K562 (cell line): Measurements from ENCODE around the gene AAMP. TPM values are rescaled to one million over a fixed set of nuclear protein-coding genes. Genes with fewer than 3 reads are reported as not detected.

Source experiments
- DLX4 ChIP-seq: fragments of 250-450 bp; sonication (Bioruptor Pico); IDR thresholded peaks from 2 replicates; pipeline ENCODE4 v1.6.1; 2021; ENCODE audit warnings: mild to moderate bottlenecking
- E2F5 ChIP-seq: sonication (generic); formaldehyde crosslinking; IDR thresholded peaks from 2 replicates; pipeline ENCODE4 v1.8.0; 2022; ENCODE audit warnings: mild to moderate bottlenecking, missing genetic modification reagents
- GTF3C2 ChIP-seq: IDR thresholded peaks from 3 replicates; pipeline ENCODE4 v1.6.1; 2011; ENCODE audit warnings: borderline replicate concordance, mild to moderate bottlenecking, moderate library complexity; ENCODE audit not compliant: insufficient read length; ENCODE audit errors: extremely low read depth
- HNRNPUL1 ChIP-seq: fragments of 200-400 bp; formaldehyde crosslinking; IDR thresholded peaks from 2 replicates; pipeline ENCODE4 v1.6.1; 2017; ENCODE audit warnings: low read length
- JUN ChIP-seq, 2 experiments: sonication (generic) in 1 of 2; formaldehyde crosslinking in 1 of 2; IDR thresholded peaks; 2 replicates each; pipeline versions ENCODE4 v1.6.1 to v1.8.0; 2012 to 2022; ENCODE audit warnings: borderline replicate concordance in 2 of 2, mild to moderate bottlenecking in 2 of 2, improper control_type of control experiment in 1 of 2, low read depth in 1 of 2, low read length in 1 of 2, missing genetic modification reagents in 1 of 2
- MTA3 ChIP-seq: fragments of 450-650 bp; formaldehyde crosslinking; IDR thresholded peaks from 2 replicates; pipeline ENCODE4 v1.6.1; 2017; ENCODE audit warnings: mild to moderate bottlenecking, borderline replicate concordance
- NEUROD1 ChIP-seq: fragments of 150-350 bp; IDR thresholded peaks from 2 replicates; pipeline ENCODE4 v1.6.1; 2014; ENCODE audit warnings: borderline replicate concordance, low read length, low read depth; ENCODE audit not compliant: partially characterized antibody
- NR2F6 ChIP-seq: fragments of 450-650 bp; formaldehyde crosslinking; IDR thresholded peaks from 2 replicates; pipeline ENCODE4 v1.4.0; 2020; ENCODE audit warnings: mild to moderate bottlenecking
- PKNOX1 ChIP-seq: fragments of 450-650 bp; IDR thresholded peaks from 2 replicates; pipeline ENCODE4 v1.6.1; 2016
- RAD21 ChIP-seq, 2 experiments: fragments of 250-450 bp in 1 of 2; fragments of 450-650 bp in 1 of 2; sonication (Bioruptor Pico) in 1 of 2; formaldehyde crosslinking in 1 of 2; IDR thresholded peaks in 1 of 2; conservative IDR thresholded peaks in 1 of 2; 2 replicates each; pipeline versions ENCODE4 v1.4.0 to v1.8.0; 2020 to 2022; ENCODE audit warnings: mild to moderate bottlenecking in 2 of 2, moderate library complexity in 1 of 2
- SMAD2 ChIP-seq: fragments of 150-350 bp; IDR thresholded peaks from 2 replicates; pipeline ENCODE4 v1.6.1; 2014; ENCODE audit warnings: low read depth, mild to moderate bottlenecking, low read length
- SMARCA4 ChIP-seq: fragments of 450-650 bp; IDR thresholded peaks from 2 replicates; pipeline ENCODE4 v1.6.1; 2016
- TOE1 ChIP-seq, 2 experiments: fragments of 450-650 bp in 1 of 2; sonication (generic) in 1 of 2; formaldehyde crosslinking in 1 of 2; IDR thresholded peaks; 2 replicates each; pipeline versions ENCODE4 v1.7.1 to v1.8.0; 2016 to 2022; ENCODE audit warnings: borderline replicate concordance in 2 of 2, mild to moderate bottlenecking in 2 of 2, antibody characterized with exemption in 1 of 2, inconsistent platforms in 1 of 2, low read depth in 1 of 2, missing genetic modification reagents in 1 of 2, moderate library complexity in 1 of 2
- YBX1 ChIP-seq: fragments of 450-650 bp; IDR thresholded peaks from 2 replicates; pipeline ENCODE4 v1.7.1; 2016; ENCODE audit warnings: mild to moderate bottlenecking
- polyA plus RNA-seq, 8 experiments: library from polyadenylated mRNA; depleted of rRNA in 4 of 8; stranded (reverse) in 5 of 8; unstranded in 3 of 8; fragments of >200 nt; fragmentation: Nextera tagmentation in 2 of 8; fragmentation: Illumina TruSeq in 1 of 8; extraction: Ambion mirVana in 2 of 8; extraction: Trizol in 1 of 8; gene quantifications; 2 replicates each; pipeline versions ENCODE4 v1.2.1 to v1.2.3, GENCODE V29; 2011 to 2014; ENCODE audit warnings: inconsistent platforms in 1 of 8, missing spikeins in 1 of 8
- total RNA-seq, 7 experiments: library from RNA; depleted of rRNA in 6 of 7; stranded (reverse); fragments of >200 nt in 6 of 7; fragmentation: Illumina TruSeq in 2 of 7; extraction: Trizol in 2 of 7; gene quantifications; 2 replicates each; pipeline versions ENCODE4 v1.2.1 to v1.2.3, GENCODE V29; 2011 to 2021; ENCODE audit warnings: low replicate concordance in 1 of 7
- TF ChIP-seq, protein P1 (sequence below), 2 experiments: IDR thresholded peaks in 1 of 2; conservative IDR thresholded peaks in 1 of 2; 2 replicates each; pipeline ENCODE4 v1.6.1; 2016; ENCODE audit warnings: low read depth in 2 of 2, mild to moderate bottlenecking in 1 of 2, missing compliant biosample characterization in 1 of 2, missing genetic modification characterization in 1 of 2, moderate library complexity in 1 of 2

AAMP gene
- total and polyA plus RNA-seq, 9 of the 15 experiments (the other 6 are each of a cell fraction or from before 2014, with no cell fraction given) = 5.7 to 197 (median 94.1) TPM

- TF ChIP-seq HNRNPUL1 (no peak), JUN (IDR thresholded peaks at IDR 0.05; ENCODE audit: borderline replicate concordance, low read depth, low read length) (peak; percentile 16; the same call in 1 of the 2 replicates), JUN (CRISPR knock-in tag; IDR thresholded peaks at IDR 0.05; ENCODE audit: borderline replicate concordance) (no peak), GTF3C2 (no peak), DLX4 (CRISPR knock-in tag) (no peak), NR2F6 (CRISPR knock-in tag) (no peak), SMAD2 (no peak), TOE1 (IDR thresholded peaks at IDR 0.05; ENCODE audit: borderline replicate concordance) (no peak), TOE1 (CRISPR knock-in tag; IDR thresholded peaks at IDR 0.05; ENCODE audit: borderline replicate concordance, low read depth) (no peak), YBX1 (no peak), RAD21 (CRISPR knock-in tag; conservative IDR thresholded peaks at IDR 0.05 in 1 of 2, IDR thresholded peaks at IDR 0.05 in 1 of 2) (no peak), E2F5 (CRISPR knock-in tag) (no peak), SMARCA4 (peak; percentile 20; the same call in 1 of the 2 replicates), MTA3 (peak; percentile 76), PKNOX1 (peak; percentile 97), NEUROD1 (peak; percentile 12)
- TF ChIP-seq, protein P1, sequence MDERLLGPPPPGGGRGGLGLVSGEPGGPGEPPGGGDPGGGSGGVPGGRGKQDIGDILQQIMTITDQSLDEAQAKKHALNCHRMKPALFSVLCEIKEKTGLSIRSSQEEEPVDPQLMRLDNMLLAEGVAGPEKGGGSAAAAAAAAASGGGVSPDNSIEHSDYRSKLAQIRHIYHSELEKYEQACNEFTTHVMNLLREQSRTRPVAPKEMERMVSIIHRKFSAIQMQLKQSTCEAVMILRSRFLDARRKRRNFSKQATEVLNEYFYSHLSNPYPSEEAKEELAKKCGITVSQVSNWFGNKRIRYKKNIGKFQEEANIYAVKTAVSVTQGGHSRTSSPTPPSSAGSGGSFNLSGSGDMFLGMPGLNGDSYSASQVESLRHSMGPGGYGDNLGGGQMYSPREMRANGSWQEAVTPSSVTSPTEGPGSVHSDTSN (CRISPR knock-in tag; IDR thresholded peaks at IDR 0.05; ENCODE audit: low read depth) = no peak
- TF ChIP-seq, protein P1 (tag; conservative IDR thresholded peaks at IDR 0.05; ENCODE audit: low read depth) = peak; percentile 89
Observed at GRCh38 chr2:218286570-218287459, 16.9 kb upstream of the AAMP start (continued).
